Measurements from ENCODE around the gene NYNRIN.

DNA sequence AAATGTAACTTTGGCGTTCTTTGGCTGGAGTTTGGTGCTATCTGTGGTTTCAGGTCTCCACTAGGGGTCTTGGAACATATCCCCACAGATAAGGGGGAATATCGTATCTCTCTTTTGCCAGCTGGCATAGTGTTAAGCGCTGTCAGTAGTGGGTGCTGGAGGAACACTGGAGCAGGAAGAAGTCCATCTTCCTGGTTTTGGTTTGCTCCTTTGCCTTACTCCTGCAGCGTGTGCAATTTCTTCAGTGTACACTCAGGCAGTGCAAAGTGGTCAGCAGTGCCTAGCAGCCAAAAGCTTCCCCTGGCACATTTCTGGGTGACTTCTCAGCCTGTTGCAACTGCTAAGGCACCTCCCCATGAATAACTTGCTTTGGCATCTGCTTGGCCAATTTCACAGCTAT lies 47.3 kb upstream of the NYNRIN start:
- TF ChIP-seq, protein P1, sequence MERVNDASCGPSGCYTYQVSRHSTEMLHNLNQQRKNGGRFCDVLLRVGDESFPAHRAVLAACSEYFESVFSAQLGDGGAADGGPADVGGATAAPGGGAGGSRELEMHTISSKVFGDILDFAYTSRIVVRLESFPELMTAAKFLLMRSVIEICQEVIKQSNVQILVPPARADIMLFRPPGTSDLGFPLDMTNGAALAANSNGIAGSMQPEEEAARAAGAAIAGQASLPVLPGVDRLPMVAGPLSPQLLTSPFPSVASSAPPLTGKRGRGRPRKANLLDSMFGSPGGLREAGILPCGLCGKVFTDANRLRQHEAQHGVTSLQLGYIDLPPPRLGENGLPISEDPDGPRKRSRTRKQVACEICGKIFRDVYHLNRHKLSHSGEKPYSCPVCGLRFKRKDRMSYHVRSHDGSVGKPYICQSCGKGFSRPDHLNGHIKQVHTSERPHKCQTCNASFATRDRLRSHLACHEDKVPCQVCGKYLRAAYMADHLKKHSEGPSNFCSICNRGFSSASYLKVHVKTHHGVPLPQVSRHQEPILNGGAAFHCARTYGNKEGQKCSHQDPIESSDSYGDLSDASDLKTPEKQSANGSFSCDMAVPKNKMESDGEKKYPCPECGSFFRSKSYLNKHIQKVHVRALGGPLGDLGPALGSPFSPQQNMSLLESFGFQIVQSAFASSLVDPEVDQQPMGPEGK (CRISPR knock-in tag; IDR thresholded peaks at IDR 0.05; ENCODE audit: borderline replicate concordance) = no peak
- TF ChIP-seq ZNF8 (CRISPR knock-in tag; IDR thresholded peaks at IDR 0.05) (no peak), ARNTL (CRISPR knock-in tag; IDR thresholded peaks at IDR 0.05; ENCODE audit: borderline replicate concordance, low read depth) (no peak), ZNF565 (CRISPR knock-in tag; conservative IDR thresholded peaks at IDR 0.05; ENCODE audit: low read depth) (no peak), ZFP30 (CRISPR knock-in tag; IDR thresholded peaks at IDR 0.05) (no peak), ESRRG (CRISPR knock-in tag; IDR thresholded peaks at IDR 0.05) (no peak)
- TF ChIP-seq, protein P2, sequence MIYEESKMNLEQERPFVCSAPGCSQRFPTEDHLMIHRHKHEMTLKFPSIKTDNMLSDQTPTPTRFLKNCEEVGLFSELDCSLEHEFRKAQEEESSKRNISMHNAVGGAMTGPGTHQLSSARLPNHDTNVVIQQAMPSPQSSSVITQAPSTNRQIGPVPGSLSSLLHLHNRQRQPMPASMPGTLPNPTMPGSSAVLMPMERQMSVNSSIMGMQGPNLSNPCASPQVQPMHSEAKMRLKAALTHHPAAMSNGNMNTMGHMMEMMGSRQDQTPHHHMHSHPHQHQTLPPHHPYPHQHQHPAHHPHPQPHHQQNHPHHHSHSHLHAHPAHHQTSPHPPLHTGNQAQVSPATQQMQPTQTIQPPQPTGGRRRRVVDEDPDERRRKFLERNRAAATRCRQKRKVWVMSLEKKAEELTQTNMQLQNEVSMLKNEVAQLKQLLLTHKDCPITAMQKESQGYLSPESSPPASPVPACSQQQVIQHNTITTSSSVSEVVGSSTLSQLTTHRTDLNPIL (CRISPR knock-in tag; IDR thresholded peaks at IDR 0.05; ENCODE audit: low read depth) = no peak
- TF ChIP-seq, protein P3, sequence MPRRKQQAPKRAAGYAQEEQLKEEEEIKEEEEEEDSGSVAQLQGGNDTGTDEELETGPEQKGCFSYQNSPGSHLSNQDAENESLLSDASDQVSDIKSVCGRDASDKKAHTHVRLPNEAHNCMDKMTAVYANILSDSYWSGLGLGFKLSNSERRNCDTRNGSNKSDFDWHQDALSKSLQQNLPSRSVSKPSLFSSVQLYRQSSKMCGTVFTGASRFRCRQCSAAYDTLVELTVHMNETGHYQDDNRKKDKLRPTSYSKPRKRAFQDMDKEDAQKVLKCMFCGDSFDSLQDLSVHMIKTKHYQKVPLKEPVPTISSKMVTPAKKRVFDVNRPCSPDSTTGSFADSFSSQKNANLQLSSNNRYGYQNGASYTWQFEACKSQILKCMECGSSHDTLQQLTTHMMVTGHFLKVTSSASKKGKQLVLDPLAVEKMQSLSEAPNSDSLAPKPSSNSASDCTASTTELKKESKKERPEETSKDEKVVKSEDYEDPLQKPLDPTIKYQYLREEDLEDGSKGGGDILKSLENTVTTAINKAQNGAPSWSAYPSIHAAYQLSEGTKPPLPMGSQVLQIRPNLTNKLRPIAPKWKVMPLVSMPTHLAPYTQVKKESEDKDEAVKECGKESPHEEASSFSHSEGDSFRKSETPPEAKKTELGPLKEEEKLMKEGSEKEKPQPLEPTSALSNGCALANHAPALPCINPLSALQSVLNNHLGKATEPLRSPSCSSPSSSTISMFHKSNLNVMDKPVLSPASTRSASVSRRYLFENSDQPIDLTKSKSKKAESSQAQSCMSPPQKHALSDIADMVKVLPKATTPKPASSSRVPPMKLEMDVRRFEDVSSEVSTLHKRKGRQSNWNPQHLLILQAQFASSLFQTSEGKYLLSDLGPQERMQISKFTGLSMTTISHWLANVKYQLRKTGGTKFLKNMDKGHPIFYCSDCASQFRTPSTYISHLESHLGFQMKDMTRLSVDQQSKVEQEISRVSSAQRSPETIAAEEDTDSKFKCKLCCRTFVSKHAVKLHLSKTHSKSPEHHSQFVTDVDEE (CRISPR knock-in tag; IDR thresholded peaks at IDR 0.05) = no peak
